Stimulated activated memory B cell treated with anti-CD40 and anti-IgM and Interleukin-4, amounts not matched to agents 10 μg/mL and 1 μg/mL and 100 μg/mL, for 72 hours (primary cell): ENCODE results near the gene ERCC2.
"Not testable (repeated sequence)": the region's sequence is repeated elsewhere in the genome, so short reads cannot be mapped to it uniquely, and the experiment has no call there.

Experiments
- ATAC-seq: fragments of 150-1000 bp; cut with Tn5 transposase; 2 replicates; pipeline ENCODE4 v1.10.0; 2021
- H3K27ac Mint-ChIP-seq: one replicate; pipeline ENCODE4 v1.8.0; 2022; ENCODE audit warnings: mild to moderate bottlenecking, mixed read lengths
- H3K27me3 Mint-ChIP-seq: one replicate; pipeline ENCODE4 v1.8.0; 2022; ENCODE audit warnings: mixed read lengths
- H3K36me3 Mint-ChIP-seq: one replicate; pipeline ENCODE4 v1.8.0; 2022; ENCODE audit warnings: mixed read lengths
- H3K4me1 Mint-ChIP-seq: one replicate; pipeline ENCODE4 v1.8.0; 2022; ENCODE audit warnings: mixed read lengths
- H3K4me3 Mint-ChIP-seq: one replicate; pipeline ENCODE4 v1.8.0; 2022; ENCODE audit warnings: mild to moderate bottlenecking, moderate library complexity, mixed read lengths
- H3K9me3 Mint-ChIP-seq: one replicate; pipeline ENCODE4 v1.8.0; 2022; ENCODE audit warnings: mixed read lengths

ERCC2 gene

GRCh38 chr19:45370410-45371204, at the start of gene ERCC2:
TSS of gene ERCC2 (minus strand) at chr19:45370573. CDS start at chr19:45370540, 33 bp downstream.
- peak; percentile 99 for ATAC-seq
- H3K27ac Mint-ChIP-seq = peak within 1 kb of the TSS; percentile 73
- H3K36me3 Mint-ChIP-seq = no peaks in the 10 kb centered on the region
- H3K4me1 Mint-ChIP-seq = peaks cover 13% of the 10 kb centered on the region
- H3K27me3 Mint-ChIP-seq = peaks cover under 1% of the 10 kb centered on the region
- H3K4me3 Mint-ChIP-seq = peak within 1 kb of the TSS; percentile 82
- H3K9me3 Mint-ChIP-seq = no peaks in the 10 kb centered on the region

GRCh38 chr19:45419895-45420294, 49.5 kb upstream of the ERCC2 start:
- H3K27ac Mint-ChIP-seq = peak overlapping the region; percentile 88
- ATAC-seq = no peak
- H3K36me3 Mint-ChIP-seq = peaks cover 45% of the 10 kb centered on the region
- no peaks in the 10 kb centered on the region for H3K27me3 Mint-ChIP-seq
- H3K4me3 Mint-ChIP-seq = peak overlapping the region; percentile 48
- H3K4me1 Mint-ChIP-seq = peaks cover 70% of the 10 kb centered on the region
- no peaks in the 10 kb centered on the region for H3K9me3 Mint-ChIP-seq

- Mint-ChIP-seq H3K27ac (peak overlapping the region; percentile 88), H3K27me3 (no peaks in the 10 kb centered on the region), H3K4me3 (peak overlapping the region; percentile 38), H3K4me1 (peaks cover 67% of the 10 kb centered on the region), H3K36me3 (peaks cover 49% of the 10 kb centered on the region), H3K9me3 (no peaks in the 10 kb centered on the region)
- ATAC-seq = peak; percentile 87
Measured at GRCh38 chr19:45419396-45419795, 49.0 kb upstream of the ERCC2 start.

GRCh38 chr19:45418802-45419201, 48.4 kb upstream of the ERCC2 start:
- Mint-ChIP-seq H3K27ac (peak overlapping the region; percentile 88), H3K9me3 (no peaks in the 10 kb centered on the region), H3K27me3 (no peaks in the 10 kb centered on the region), H3K36me3 (peaks cover 55% of the 10 kb centered on the region), H3K4me3 (peak overlapping the region; percentile 3), H3K4me1 (peaks cover 61% of the 10 kb centered on the region)
- no peak for ATAC-seq

- no peak overlapping the region for H3K4me3 Mint-ChIP-seq
- no peaks in the 10 kb centered on the region for H3K27me3 Mint-ChIP-seq
- no peaks in the 10 kb centered on the region for H3K9me3 Mint-ChIP-seq
- no peak for ATAC-seq
- H3K27ac Mint-ChIP-seq = peak overlapping the region; percentile 82
- peaks cover 44% of the 10 kb centered on the region for H3K4me1 Mint-ChIP-seq
- peaks cover 61% of the 10 kb centered on the region for H3K36me3 Mint-ChIP-seq
Measured at GRCh38 chr19:45417151-45417550, 46.8 kb upstream of the ERCC2 start.

GRCh38 chr19:45414468-45414867, 44.1 kb upstream of the ERCC2 start:
- Mint-ChIP-seq H3K27me3 (no peaks in the 10 kb centered on the region), H3K36me3 (peaks cover 44% of the 10 kb centered on the region), H3K4me1 (peaks cover 22% of the 10 kb centered on the region), H3K9me3 (no peaks in the 10 kb centered on the region), H3K27ac (peak overlapping the region; percentile 28), H3K4me3 (no peak overlapping the region)
- ATAC-seq = no peak

GRCh38 chr19:45413497-45413896, 43.1 kb upstream of the ERCC2 start:
- Mint-ChIP-seq H3K27ac (no peak overlapping the region), H3K4me1 (peaks cover 22% of the 10 kb centered on the region), H3K36me3 (peaks cover 52% of the 10 kb centered on the region), H3K4me3 (no peak overlapping the region), H3K27me3 (no peaks in the 10 kb centered on the region), H3K9me3 (no peaks in the 10 kb centered on the region)
- ATAC-seq = no peak

GRCh38 chr19:45410330-45410729, 40.0 kb upstream of the ERCC2 start:
- not testable (repeated sequence) for H3K9me3 Mint-ChIP-seq, H3K4me3 Mint-ChIP-seq, H3K27me3 Mint-ChIP-seq, H3K27ac Mint-ChIP-seq, ATAC-seq
- Mint-ChIP-seq H3K36me3 (peaks cover 34% of the 10 kb centered on the region), H3K4me1 (peaks cover 36% of the 10 kb centered on the region)

- Mint-ChIP-seq H3K27me3 (peaks cover 9% of the 10 kb centered on the region), H3K27ac (peak overlapping the region; percentile 22), H3K4me3 (no peak overlapping the region), H3K4me1 (peaks cover 44% of the 10 kb centered on the region), H3K36me3 (peaks cover 31% of the 10 kb centered on the region), H3K9me3 (no peaks in the 10 kb centered on the region)
- ATAC-seq = no peak
Measured at GRCh38 chr19:45409557-45409920, 39.2 kb upstream of the ERCC2 start.

GRCh38 chr19:45408830-45409556, 38.6 kb upstream of the ERCC2 start:
- Mint-ChIP-seq H3K4me1 (peaks cover 50% of the 10 kb centered on the region), H3K27ac (peak overlapping the region; percentile 22), H3K27me3 (peaks cover 15% of the 10 kb centered on the region), H3K4me3 (no peak overlapping the region), H3K36me3 (peaks cover 26% of the 10 kb centered on the region), H3K9me3 (no peaks in the 10 kb centered on the region)
- no peak for ATAC-seq

- Mint-ChIP-seq H3K36me3 (peaks cover 17% of the 10 kb centered on the region), H3K27ac (no peak overlapping the region), H3K4me1 (peaks cover 58% of the 10 kb centered on the region), H3K9me3 (no peaks in the 10 kb centered on the region), H3K27me3 (peaks cover 23% of the 10 kb centered on the region), H3K4me3 (peak overlapping the region; percentile 40)
- no peak for ATAC-seq
Measured at GRCh38 chr19:45408121-45408520, 37.7 kb upstream of the ERCC2 start.

GRCh38 chr19:45407585-45407984, 37.2 kb upstream of the ERCC2 start:
- H3K27ac Mint-ChIP-seq = not testable (repeated sequence)
- peaks cover 13% of the 10 kb centered on the region for H3K36me3 Mint-ChIP-seq

GRCh38 chr19:45407091-45407375, 36.7 kb upstream of the ERCC2 start:
- H3K36me3 Mint-ChIP-seq = peaks cover 13% of the 10 kb centered on the region
- H3K27ac Mint-ChIP-seq = peak overlapping the region; percentile 88
- H3K27me3 Mint-ChIP-seq = peaks cover 30% of the 10 kb centered on the region
- H3K4me3 Mint-ChIP-seq = peak overlapping the region; percentile 88
- H3K9me3 Mint-ChIP-seq = no peaks in the 10 kb centered on the region
- peaks cover 58% of the 10 kb centered on the region for H3K4me1 Mint-ChIP-seq
- no peak for ATAC-seq

More at GRCh38 chr19:45407585-45407984, 37.2 kb upstream of the ERCC2 start:
- H3K4me1 Mint-ChIP-seq = peaks cover 58% of the 10 kb centered on the region
- not testable (repeated sequence) for H3K4me3 Mint-ChIP-seq, H3K9me3 Mint-ChIP-seq, ATAC-seq
- H3K27me3 Mint-ChIP-seq = peaks cover 29% of the 10 kb centered on the region

GRCh38 chr19:45406226-45407090, 36.1 kb upstream of the ERCC2 start, which contains the start of gene POLR1G:
TSS of gene POLR1G (plus strand) at chr19:45406644. CDS start at chr19:45406697, 53 bp downstream.
- ATAC-seq = peak; percentile 90
- Mint-ChIP-seq H3K27me3 (peaks cover 30% of the 10 kb centered on the region), H3K36me3 (peaks cover 13% of the 10 kb centered on the region), H3K4me3 (peak within 1 kb of the TSS; percentile 88), H3K9me3 (no peaks in the 10 kb centered on the region), H3K4me1 (peaks cover 58% of the 10 kb centered on the region), H3K27ac (peak within 1 kb of the TSS; percentile 88)
